HG02642 (cell line): Measurements from ENCODE around the gene PTK7.

Experiments
- ATAC-seq: cut with Tn5 transposase; IDR thresholded peaks from one replicate; pipeline ENCODE4 v1.9.1; 2021; ENCODE audit warnings: mild to moderate bottlenecking; ENCODE audit not compliant: unreplicated experiment, poor library complexity

PTK7 gene

DNA sequence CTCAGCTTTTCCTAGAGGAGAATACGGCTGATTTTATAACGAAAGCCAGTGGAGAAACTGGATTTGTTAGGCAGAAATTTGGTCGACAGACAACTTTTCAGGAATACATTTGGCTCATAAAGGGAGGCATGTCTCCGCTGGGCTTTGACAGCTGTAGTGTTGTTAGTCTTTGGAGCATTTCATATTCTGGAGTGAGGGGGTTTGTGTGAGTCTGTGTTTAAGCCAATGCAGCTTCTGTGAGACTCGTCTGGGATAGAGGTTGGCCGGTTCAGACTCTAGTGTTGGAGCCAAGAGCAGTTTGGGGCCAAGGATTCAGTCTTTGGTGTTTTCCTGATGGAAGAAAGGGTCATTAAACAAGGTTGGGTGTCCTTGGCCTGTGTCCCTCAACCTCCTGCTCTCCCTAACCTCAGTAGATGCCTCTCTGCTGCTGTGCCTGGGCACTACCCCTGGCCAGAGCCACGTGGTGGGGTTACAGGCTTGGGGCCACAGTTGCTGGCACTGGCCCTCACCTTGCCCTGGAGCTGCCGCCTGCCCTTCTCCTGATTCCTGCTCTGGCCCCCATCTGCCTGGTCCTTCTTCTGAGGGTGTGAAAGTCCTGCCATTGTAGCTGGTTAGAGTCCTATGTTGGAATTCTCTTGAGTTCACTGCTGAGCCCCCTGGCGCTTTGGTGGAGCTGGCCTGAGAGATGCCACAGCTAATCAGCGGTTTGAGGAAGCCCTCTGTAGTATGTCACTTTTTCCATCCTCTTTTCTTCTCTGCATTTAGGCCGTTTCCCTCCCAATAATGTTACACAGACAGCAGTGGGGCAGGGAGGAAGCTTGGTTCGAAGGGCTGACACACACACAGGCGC is 6.9 kb downstream of the PTK7 start:
- no peak for ATAC-seq

DNA sequence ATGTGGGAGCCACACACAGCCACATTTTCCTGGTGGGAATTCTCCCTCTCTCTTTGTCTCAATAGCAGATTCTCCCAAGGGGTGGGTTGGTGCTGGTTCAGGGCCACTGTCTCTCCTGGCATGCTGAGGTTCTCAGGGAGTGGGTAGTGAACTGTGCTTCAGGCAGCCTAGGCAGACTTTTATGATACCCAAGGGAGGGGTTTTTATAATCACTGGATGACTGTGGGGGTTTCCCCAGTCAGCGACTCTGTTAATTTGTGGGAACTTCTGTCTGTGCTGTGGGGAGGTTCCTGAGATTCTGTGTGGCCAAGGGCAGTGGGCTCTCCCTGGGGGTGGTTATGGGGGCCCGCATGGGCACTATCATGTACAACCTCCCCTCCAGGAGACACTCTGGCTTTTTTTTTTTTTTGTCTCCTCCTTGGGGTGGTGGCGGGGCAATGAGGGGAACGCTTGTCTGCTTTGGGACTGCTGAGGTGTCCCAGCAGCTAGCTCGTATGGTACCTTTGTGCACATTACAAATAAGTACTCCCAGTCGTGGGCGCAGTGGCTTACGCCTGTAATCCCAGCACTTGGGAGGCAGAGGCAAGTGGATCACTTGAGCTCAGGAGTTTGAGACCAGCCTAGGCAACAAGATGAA is 10.0 kb downstream of the PTK7 start:
- ATAC-seq: no peak

DNA sequence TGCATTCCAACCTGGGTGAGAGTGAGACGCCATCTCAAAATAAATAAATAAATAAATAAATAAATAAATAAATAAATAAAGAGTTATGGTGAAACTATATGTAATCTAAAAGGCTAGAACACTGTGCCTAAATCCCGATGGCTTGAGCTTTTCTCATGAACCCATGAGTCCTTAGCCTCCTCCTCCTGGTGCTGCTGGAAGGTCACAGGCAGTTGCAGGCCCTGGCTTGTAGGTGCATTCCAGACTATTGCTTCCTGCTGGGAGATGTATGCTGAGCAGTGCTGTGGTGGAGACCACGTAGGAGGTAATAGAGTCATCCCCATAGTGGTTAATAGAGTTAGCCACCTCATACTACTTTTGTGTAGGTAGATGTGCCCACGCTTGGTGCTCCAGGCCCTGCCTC is 12.5 kb downstream of the PTK7 start:
- no peak for ATAC-seq

DNA sequence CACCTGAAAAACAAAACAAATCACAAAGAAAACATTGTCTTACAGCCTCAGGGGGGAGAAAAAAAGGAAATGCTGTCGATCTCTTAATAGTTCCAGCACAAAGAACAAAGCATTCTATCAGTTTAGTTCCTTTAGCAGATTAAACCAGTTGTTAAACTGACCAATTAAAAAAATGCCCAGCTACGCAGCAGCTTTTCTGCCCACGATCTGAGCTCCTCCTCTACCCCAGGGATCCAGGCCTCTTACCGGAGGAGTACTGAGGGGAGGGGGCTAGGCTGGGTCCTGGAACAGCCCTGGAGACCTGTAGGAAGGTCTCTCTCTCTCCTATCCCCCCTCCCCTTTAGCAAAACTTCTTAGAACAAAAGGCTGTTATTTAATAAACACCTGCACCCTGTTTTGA is 13.4 kb downstream of the PTK7 start:
- ATAC-seq: no peak

DNA sequence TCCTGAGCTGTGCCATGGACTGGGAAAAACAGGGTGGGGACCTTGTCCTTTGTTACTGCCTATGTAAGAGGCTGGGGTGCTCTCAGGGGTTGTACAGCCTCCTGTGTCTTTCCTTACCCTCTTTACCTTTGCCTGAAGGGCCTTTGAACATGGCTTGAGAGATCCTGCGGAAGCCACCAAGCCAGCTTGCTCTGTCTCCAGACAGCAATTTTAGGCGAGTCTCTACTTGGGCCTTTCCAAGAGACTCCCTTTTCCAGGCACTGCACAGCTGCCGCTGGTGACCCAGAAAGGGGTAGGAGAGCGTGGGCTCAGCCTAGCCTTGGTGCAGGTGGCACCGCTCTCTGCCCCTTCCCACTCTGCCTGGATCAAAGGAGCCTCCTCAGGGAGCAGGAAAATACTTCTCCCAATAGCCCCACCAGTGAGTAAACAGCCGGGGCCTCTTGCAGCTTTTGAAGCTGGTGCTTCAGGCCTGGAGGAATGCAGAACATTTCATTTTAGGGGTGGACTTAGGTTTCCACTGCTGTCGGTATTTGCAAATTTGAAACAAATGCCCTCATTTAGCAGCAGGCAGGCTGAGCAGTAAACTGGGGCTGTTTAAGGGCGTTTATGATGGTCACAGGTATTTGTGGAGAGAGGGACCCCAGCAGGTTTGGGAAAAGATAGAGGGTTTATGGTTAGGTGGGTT is 13.9 kb downstream of the PTK7 start:
- ATAC-seq: no peak

DNA sequence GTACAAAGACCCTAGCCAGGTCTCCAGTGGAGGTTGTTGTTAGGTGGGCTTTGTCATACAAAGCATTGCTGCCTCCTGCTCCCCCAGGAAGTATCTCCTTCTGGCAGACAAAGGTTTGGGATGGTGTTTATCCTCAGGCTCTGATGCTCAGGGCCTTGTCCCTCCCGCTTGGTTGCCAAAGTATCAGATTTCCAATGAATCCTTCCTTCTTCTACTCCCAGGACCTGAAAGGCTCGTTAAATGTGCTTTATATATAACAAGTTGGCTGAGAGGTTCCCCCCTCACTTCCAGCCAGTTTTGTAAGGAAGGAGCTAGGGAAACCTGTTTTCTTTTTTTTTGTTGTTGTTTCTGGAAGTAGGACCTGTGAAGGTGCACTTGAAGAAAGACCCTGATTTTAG is 14.4 kb downstream of the PTK7 start:
- no peak for ATAC-seq

DNA sequence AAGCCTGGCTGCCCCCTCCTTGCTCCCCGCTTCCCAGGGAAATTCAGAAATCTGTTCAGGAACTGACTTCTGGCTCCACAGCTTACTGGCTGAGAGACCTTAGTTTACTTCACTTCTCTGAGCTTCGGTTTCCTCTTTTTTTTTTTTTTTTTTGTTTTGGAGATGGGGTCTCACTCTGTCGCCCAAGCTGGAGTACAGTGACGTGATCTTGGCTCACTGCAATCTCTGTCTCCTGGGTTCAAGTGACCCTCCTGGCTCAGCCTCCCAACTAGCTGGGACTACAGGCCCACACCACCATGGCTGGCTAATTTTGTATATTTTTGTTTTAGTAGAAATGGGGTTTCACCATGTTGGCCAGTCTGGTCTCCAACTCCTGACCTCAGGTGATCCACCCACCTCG is 14.9 kb downstream of the PTK7 start:
- ATAC-seq: no peak

DNA sequence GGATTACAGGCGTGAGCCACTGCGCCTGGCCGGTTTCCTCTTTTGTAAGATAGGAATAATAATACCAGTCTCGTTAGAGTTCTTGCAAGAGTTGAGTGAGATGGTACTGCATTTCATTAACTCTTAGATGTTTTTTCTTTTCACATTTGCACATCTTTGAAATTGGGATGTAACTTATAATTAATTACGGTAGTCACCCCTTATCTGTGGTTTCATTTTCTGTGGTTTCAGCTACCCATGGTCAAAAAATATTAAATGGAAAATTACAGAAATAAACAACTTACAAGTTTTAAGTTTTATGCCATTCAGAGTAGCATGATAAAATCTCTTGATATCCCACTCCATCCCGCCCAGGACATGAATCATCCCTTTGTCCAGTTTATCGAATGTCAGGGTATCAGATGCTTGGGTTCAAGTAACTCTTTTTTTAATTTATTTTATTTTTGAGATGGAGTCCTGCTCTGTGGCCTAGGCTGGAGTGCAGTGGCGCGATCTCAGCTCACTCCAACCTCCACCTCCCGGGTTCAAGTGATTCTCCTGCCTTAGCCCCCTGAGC is 15.4 kb downstream of the PTK7 start:
- ATAC-seq: no peak

DNA sequence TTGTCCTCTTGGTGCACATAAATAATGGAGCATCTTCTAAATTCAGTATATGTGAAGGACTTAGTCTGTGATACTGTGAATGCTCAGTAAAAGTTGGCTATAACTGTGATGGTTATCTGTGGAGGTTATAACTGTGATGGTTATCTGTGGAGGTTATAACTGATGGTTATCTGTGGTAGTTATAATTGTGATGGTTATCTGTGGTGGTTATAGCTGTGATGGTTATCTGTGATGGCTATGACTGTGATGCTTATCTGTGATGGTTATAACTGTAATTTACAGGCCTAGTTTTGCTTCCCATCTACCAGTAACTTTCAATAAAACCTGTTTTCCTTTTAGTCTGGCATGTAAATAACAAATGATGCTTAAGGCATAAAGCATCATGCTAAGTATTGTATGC is 16.5 kb downstream of the PTK7 start:
- ATAC-seq: no peak

DNA sequence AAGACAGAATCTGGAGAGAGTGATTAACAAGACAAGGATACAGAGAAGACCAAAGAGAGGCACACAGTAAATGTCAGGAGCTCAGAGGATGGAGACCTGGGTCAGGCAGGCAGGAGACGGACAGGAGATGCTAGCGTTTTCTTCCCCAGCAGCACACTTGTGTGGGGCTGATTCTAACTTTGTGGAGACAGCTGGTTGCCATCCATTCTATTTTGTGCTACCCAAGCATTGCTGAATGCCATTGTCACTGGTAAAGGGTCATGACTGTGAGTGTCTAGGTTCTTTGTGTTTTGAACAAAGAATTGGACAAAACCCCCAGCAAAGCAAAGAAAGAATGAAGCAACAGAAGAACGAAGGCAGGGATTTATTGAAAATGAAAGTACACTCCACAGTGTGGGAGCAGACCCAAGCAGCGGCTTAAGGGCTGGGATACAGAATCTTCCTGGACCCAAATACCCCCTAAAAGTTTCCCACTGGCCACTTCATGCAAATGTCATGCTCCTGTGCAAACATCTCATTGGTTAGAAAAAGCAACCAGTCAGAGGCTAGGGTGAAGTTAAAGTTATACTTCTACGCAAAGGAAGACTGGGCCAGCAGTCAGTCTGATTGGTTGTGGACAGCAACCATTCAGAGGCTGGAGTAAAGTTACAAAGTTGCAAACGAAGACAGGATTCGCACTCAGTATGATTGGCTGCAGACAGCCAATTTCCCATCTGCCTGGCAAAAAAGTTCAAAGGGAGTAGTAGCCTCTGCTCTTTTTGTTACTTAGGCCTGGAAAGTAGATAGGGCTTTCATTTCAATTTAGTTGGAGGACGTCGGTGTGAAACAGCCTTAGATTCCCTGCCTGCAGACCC is 17.5 kb downstream of the PTK7 start:
- no peak for ATAC-seq

DNA sequence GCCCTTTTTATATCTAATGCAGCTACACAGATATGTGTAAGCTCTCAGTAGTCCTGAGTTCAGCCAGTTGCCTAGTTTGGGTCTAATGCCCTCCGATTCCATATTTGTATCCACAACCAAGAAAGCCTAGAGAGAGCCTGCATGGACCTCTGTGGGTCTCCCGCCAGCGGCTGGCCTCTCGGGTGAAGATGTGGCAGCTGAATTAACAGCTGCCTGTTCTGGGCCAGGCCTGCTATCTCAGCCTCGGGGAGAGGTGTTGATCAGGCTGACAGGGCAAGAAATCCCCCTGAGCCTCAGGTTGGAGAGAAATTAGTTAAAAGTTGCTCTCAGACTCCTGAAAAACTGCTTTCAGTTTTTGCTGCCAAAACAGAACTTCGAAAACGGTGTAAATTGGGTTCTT is 19.8 kb downstream of the PTK7 start:
- no peak for ATAC-seq

DNA sequence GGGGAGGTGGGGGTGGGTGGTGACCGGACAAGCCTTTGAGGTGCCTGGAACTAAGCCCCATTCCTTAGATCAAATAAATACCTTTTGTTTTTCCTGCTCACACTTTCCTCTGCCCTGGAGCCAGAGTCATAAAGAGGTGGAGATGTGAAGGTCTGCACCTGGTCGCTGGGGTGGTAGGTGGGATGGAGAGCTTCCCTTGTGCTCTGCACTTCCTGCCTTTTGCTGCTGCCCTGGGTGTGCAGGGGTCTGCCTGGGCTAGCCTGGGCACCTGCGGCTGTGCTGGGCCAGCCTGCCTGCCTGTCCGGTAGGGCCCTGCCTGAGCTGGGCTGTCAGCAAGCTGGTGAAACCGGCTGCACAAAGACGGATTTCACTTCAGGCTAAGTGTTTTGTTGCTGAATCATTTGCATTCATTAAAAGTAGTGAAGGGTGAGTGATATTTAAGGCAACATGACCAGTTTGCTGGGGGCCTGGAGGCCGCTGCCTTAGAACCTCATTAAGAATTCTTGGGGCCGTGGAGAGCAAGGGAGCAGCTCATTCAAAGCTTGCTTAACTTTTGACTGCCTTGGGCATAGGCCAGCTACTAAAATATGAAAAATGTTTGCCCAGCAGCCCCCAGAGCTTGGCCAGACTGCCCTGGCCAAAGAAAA is 20.5 kb downstream of the PTK7 start:
- no peak for ATAC-seq

DNA sequence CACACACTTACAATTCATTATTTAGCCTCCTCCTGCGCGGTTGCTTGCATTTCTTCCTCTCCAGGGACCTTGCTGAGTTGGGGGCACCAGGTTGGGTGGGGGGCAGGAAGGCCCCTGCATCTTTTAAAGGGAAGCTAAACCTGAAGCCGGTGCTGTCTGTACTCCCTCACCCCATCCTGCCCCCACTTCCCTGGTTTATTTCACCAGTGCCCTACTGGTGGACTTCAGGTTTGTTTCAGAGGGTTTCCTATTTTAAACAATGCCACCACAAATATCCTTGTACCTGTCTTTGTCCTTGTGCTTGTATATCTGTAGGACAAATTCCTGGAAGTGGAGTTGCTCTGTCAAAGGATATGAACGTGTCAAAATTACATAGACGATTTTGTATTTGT is 21.0 kb downstream of the PTK7 start:
- no peak for ATAC-seq

DNA sequence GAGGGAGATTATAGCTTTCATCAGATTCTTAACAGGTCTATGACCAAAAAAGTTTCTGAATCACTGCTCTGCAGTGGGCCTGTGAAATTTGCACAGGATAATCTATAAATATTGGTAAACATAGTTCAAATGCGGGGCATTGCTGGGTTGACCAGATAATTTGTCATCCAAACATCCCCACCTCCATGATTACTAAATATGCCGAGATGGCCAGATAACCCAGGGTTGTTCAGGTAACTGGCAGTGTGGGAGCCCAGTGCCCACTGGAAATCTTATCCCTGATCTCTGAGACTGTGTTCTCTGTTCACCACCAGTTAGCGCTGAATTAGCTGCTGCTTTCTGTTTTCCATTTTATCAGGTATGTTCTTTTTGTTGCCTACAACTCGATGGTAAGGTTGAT is 21.4 kb downstream of the PTK7 start:
- ATAC-seq: no peak

DNA sequence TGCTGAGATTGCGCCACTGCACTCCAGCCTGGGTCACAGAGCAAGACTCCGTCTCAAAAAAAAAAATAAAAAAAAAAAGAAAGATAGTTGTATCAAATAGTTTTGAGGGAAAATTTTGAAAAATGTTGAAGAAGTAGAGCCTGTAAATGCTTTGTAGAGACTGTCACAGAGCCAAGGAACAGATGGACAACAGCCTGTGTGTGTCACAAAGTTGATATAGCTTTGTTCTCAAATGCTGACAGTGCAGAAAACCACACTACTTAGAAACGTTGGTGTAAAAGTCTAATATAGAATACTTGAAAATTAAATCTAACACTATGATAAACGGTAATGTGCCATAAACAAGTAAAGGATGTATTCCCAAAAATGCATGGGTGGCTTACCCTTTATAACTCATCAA is 25.4 kb downstream of the PTK7 start:
- ATAC-seq: no peak

DNA sequence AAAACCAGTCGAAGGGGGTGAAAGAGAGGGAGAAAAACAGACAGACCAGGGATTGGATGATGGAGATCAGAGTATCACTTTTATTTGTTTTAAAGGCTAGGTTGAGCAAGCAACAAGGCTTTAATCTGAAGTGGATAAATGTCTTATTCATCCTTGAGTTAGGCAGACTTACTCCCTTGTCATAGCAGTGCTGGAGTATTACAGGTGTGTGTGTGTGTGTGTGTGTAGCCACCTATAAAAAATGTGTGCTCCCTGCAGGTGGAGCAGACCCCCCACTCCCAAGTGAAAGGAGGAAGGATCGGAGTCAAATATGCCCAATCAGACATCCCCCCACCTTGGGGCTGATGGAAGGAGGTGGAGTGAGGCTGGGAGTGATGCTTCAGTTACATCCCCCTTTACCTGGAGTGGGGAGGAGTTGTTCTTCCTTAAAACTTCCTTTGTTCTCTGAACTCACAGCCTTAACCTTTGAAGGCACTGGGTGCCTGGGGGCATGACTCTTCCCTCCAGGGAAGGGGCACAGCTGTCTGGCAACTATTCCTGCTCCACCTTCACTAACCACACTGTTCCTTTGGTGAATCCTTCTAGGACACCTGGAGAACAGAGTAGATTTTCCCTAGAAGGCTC is 27.3 kb downstream of the PTK7 start:
- ATAC-seq: no peak

DNA sequence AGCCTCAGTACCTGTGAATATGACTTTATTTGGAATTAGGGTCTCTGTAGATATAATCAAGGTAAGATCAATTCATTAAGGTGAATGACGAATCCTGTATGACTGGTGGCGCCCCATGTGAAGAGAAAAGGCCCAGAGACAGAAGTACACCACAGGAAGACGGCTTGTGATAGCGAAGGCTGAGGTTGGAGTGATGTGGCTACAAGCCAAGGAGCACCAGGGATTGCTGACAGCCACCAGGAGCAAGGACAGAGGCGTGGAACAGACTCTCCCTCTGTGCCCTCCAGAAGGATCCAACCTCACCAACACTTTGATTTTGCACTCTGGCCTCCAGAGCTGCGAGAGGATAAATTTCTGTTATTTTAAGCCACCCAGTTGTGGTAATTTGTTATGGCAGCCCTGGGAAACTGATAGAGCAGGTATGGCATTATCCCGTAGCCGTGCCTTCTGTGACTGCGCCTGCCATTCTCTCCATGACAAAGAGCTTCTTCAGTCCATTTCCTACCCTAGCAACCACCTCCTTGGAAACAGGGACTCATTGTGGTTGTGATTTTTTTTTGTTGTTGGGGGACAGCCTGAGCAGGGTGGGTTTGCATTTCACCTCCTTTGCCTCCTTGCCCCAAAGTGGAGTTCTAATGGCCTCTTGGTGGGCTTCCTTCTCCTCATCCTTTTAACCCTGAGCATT is 29.6 kb downstream of the PTK7 start:
- ATAC-seq: no peak

DNA sequence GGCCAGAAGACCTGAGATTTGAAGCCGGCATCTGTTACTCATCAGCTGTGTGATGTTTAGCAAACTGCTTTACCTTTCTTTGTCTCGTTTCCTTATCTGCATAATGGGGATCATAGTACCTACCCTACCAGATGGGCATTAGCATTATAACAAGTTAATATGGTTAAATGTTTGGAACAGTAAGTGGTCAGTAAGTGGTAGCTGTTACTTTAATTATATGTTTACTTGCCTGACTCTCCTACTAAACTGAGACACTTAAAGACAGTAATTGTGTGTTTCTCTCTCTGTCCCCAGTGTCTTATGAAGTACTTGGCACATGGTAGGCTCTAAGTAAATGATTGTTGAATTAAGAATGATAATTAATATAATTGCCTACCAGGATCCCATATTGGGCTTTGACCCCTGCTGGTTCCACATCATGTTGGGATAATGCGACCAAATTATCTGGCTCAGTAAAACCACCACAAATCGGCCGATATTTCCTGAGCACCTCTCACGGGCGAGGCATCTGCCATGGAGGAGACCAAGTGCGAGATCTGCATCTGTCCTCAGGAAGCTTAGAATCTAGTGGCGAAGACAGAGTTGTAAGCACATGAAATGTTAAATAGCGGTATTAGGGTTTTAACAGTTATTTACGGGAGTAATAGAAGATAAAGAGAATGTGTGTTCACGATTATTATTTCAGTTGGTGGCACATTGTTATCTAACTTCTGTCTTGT is 31.4 kb downstream of the PTK7 start:
- no peak for ATAC-seq
